H1 (cell line): ENCODE measurements around the gene MAPK1. TPM values are rescaled to one million over a fixed set of nuclear protein-coding genes. Genes with fewer than 3 reads are reported as not detected.
A peak's percentile ranks its signal among the peaks of the same experiment; 100 is the strongest.

Experiments
- CTCF ChIA-PET: fragments of 300-600 bp; sonication (Branson Sonifier 250); formaldehyde crosslinking; loops from one replicate; lab custom pipeline; 2021; ENCODE audit not compliant: partially characterized antibody; lab: Charles Lee
- POLR2A ChIA-PET: fragments of 300-600 bp; sonication (Branson Sonifier 250); formaldehyde crosslinking; loops from one replicate; lab custom pipeline; 2021; ENCODE audit warnings: inconsistent platforms; ENCODE audit not compliant: partially characterized antibody; lab: Charles Lee
- DNase-seq, 2 experiments: peaks; one replicate each; pipeline versions ENCODE4 v3.0.0 to v3.0.0-alpha.2; 2010 to 2022; ENCODE audit warnings: low spot score in 2 of 2, low read depth in 1 of 2, mixed read lengths in 1 of 2
- FAIRE-seq: peaks from 2 replicates; lab custom pipeline; 2011; peaks lifted over from hg19 to GRCh38; lab: Jason Lieb, UNC
- H2AFZ ChIP-seq: 2 replicates; pipeline ENCODE4 v1.8.1; 2012; ENCODE audit warnings: low read length, inconsistent platforms
- H2AK5ac ChIP-seq: 2 replicates; pipeline ENCODE4 v1.6.1; 2013; ENCODE audit warnings: low read depth, low read length
- H2BK120ac ChIP-seq: replicated peaks from 2 replicates; pipeline ENCODE3; 2013; ENCODE audit warnings: low read depth, low read length, inconsistent platforms
- H2BK12ac ChIP-seq: 2 replicates; pipeline ENCODE4 v1.6.1; 2013; ENCODE audit warnings: low read depth, low read length
- H2BK15ac ChIP-seq: 2 replicates; pipeline ENCODE4 v1.6.1; 2013; ENCODE audit warnings: low read length
- H2BK20ac ChIP-seq: 2 replicates; pipeline ENCODE4 v1.6.1; 2013; ENCODE audit warnings: low read length
- H2BK5ac ChIP-seq: 2 replicates; pipeline ENCODE4 v1.6.1; 2013; ENCODE audit warnings: low read depth, low read length
- H3K14ac ChIP-seq: 2 replicates; pipeline ENCODE4 v1.6.1; 2013; ENCODE audit warnings: inconsistent platforms; ENCODE audit not compliant: insufficient read length
- H3K18ac ChIP-seq: 2 replicates; pipeline ENCODE4 v1.6.1; 2013; ENCODE audit warnings: low read length; ENCODE audit errors: extremely low read depth
- H3K23ac ChIP-seq: 2 replicates; pipeline ENCODE4 v1.6.1; 2013; ENCODE audit warnings: inconsistent platforms; ENCODE audit not compliant: insufficient read length
- H3K23me2 ChIP-seq: 2 replicates; pipeline ENCODE4 v1.6.1; 2013; ENCODE audit warnings: low read depth, low read length
- H3K27ac ChIP-seq: 2 replicates; pipeline ENCODE4 v1.6.1; 2011; ENCODE audit warnings: low read depth, low read length, inconsistent platforms
- H3K27me3 ChIP-seq, 4 experiments: replicated peaks in 1 of 4; 1 replicate in 1 of 4; 2 replicates in 3 of 4; pipeline versions ENCODE4 v1.6.1 to v1.8.1; 2011 to 2013; ENCODE audit warnings: low read length in 3 of 4, mild to moderate bottlenecking in 3 of 4, inconsistent platforms in 2 of 4, mixed read lengths in 2 of 4, moderate library complexity in 1 of 4; ENCODE audit not compliant: control insufficient read depth in 3 of 4, insufficient read depth in 3 of 4; ENCODE audit errors: extremely low read depth in 1 of 4
- H3K36me3 ChIP-seq, 4 experiments: 2 replicates each; pipeline versions ENCODE4 v1.6.1 to v1.8.1; 2011 to 2013; ENCODE audit warnings: mild to moderate bottlenecking in 4 of 4, low read length in 3 of 4, moderate library complexity in 2 of 4, control low read depth in 1 of 4, inconsistent platforms in 1 of 4; ENCODE audit not compliant: insufficient read depth in 4 of 4, control insufficient read depth in 2 of 4
- H3K4ac ChIP-seq: replicated peaks from 2 replicates; pipeline ENCODE3; 2013; ENCODE audit warnings: low read length, low read depth, mixed read lengths, inconsistent platforms; ENCODE audit not compliant: insufficient read length
- H3K4me1 ChIP-seq, 4 experiments: replicated peaks in 1 of 4; 1 replicate in 1 of 4; 2 replicates in 3 of 4; pipeline versions ENCODE4 v1.6.1 to v1.8.1; 2011 to 2013; ENCODE audit warnings: low read length in 3 of 4, inconsistent platforms in 2 of 4, mixed read lengths in 1 of 4; ENCODE audit not compliant: insufficient read depth in 4 of 4, control insufficient read depth in 3 of 4
- H3K4me2 ChIP-seq, 2 experiments: 2 replicates each; pipeline versions ENCODE4 v1.6.1 to v1.8.1; 2011 to 2013; ENCODE audit warnings: low read depth in 2 of 2, low read length in 2 of 2, control low read depth in 1 of 2, inconsistent platforms in 1 of 2, mild to moderate bottlenecking in 1 of 2; ENCODE audit not compliant: insufficient read depth in 1 of 2
- H3K4me3 ChIP-seq, 4 experiments: fragments of 200-600, 300-600 bp in 1 of 4; sonication (generic), shearing (Covaris generic), sonication (Bioruptor Twin) in 1 of 4; 2 replicates each; pipeline versions ENCODE4 v1.5.1 to v1.8.1; 2011 to 2016; ENCODE audit warnings: low read length in 4 of 4, low read depth in 3 of 4, control low read depth in 2 of 4, inconsistent platforms in 2 of 4, mild to moderate bottlenecking in 2 of 4, mixed read lengths in 1 of 4, moderate library complexity in 1 of 4; ENCODE audit not compliant: insufficient read depth in 2 of 4; ENCODE audit errors: extremely low read depth in 1 of 4
- H3K56ac ChIP-seq: replicated peaks from 2 replicates; pipeline ENCODE3; 2013; ENCODE audit warnings: low read depth, mild to moderate bottlenecking, mixed read lengths, low read length, inconsistent platforms; ENCODE audit not compliant: insufficient read length
- H3K79me1 ChIP-seq: 2 replicates; pipeline ENCODE4 v1.6.1; 2013; ENCODE audit warnings: low read depth, low read length, control low read depth
- H3K79me2 ChIP-seq, 2 experiments: 2 replicates each; pipeline versions ENCODE4 v1.6.1 to v1.8.1; 2012 to 2013; ENCODE audit warnings: low read length in 2 of 2, mild to moderate bottlenecking in 2 of 2, inconsistent platforms in 1 of 2; ENCODE audit not compliant: insufficient read depth in 2 of 2, control insufficient read depth in 1 of 2
- H3K9ac ChIP-seq, 4 experiments: replicated peaks in 1 of 4; 1 replicate in 1 of 4; 2 replicates in 3 of 4; pipeline versions ENCODE4 v1.6.1 to v1.8.1; 2011 to 2013; ENCODE audit warnings: low read depth in 3 of 4, low read length in 3 of 4, control low read depth in 2 of 4, mild to moderate bottlenecking in 2 of 4, moderate library complexity in 2 of 4, inconsistent platforms in 1 of 4; ENCODE audit errors: extremely low read depth in 1 of 4
- H3K9me3 ChIP-seq, 2 experiments: 2 replicates each; pipeline versions ENCODE4 v1.6.1 to v1.8.1; 2012 to 2013; ENCODE audit warnings: mild to moderate bottlenecking in 2 of 2, moderate library complexity in 2 of 2, control low read depth in 1 of 2, inconsistent platforms in 1 of 2, low read depth in 1 of 2, low read length in 1 of 2, mixed read lengths in 1 of 2; ENCODE audit not compliant: insufficient read depth in 2 of 2
- H4K20me1 ChIP-seq, 2 experiments: replicated peaks in 1 of 2; 2 replicates each; pipeline versions ENCODE3 to v1.8.1; 2011 to 2013; ENCODE audit warnings: inconsistent platforms in 2 of 2, low read length in 2 of 2, mild to moderate bottlenecking in 1 of 2; ENCODE audit not compliant: insufficient read depth in 2 of 2, control insufficient read depth in 1 of 2
- H4K5ac ChIP-seq: 2 replicates; pipeline ENCODE4 v1.6.1; 2013; ENCODE audit warnings: low read length, low read depth, mixed read lengths, inconsistent platforms; ENCODE audit not compliant: insufficient read length
- H4K8ac ChIP-seq: 2 replicates; pipeline ENCODE4 v1.8.0; 2013; ENCODE audit warnings: mild to moderate bottlenecking, moderate library complexity, low read length, inconsistent platforms; ENCODE audit not compliant: insufficient read depth; ENCODE audit errors: extremely low read depth
- H4K91ac ChIP-seq: replicated peaks from 2 replicates; pipeline ENCODE3; 2013; ENCODE audit warnings: low read length, mixed read lengths, inconsistent platforms; ENCODE audit not compliant: insufficient read length
- BRCA1 ChIP-seq: IDR thresholded peaks from 2 replicates; pipeline ENCODE4 v1.6.1; 2012; ENCODE audit warnings: low read depth, low read length, improper control_type of control experiment
- SP1 ChIP-seq: IDR thresholded peaks from 2 replicates; pipeline ENCODE4 v1.6.1; 2011; ENCODE audit warnings: low read depth, low read length
- TAF1 ChIP-seq: IDR thresholded peaks from 2 replicates; pipeline ENCODE4 v1.6.1; 2011; ENCODE audit warnings: mild to moderate bottlenecking, low read depth, low read length
- TEAD4 ChIP-seq: IDR thresholded peaks from 2 replicates; pipeline ENCODE4 v1.6.1; 2012; ENCODE audit warnings: low read depth, low read length, inconsistent platforms, mixed read lengths
- WGBS, 2 experiments: shearing (Covaris generic) in 1 of 2; methylation state at CpG; one replicate each; pipeline versions ENCODE4 v1.1.6 to v1.1.7; 2013 to 2015; ENCODE audit warnings: low lambda C conversion rate in 2 of 2, mixed read lengths in 2 of 2, inconsistent platforms in 1 of 2, low coverage in 1 of 2, missing lambda C conversion rate in 1 of 2; ENCODE audit not compliant: insufficient replicate concordance in 2 of 2, insufficient coverage in 1 of 2, insufficient read length in 1 of 2; ENCODE audit errors: extremely low coverage in 1 of 2, missing lambda C conversion rate in 1 of 2; 5-methylcytosine and 5-hydroxymethylcytosine counted together
- polyA plus RNA-seq, 7 experiments: library from polyadenylated mRNA; depleted of rRNA in 3 of 7; stranded (reverse) in 5 of 7; unstranded in 2 of 7; fragments of >200 nt in 5 of 7; fragments of 200-250 nt in 2 of 7; gene quantifications; 1 replicate in 5 of 7; 2 replicates in 1 of 7; 4 replicates in 1 of 7; pipeline versions ENCODE4 v1.2.1 to v1.2.3, GENCODE V29; 2011 to 2013; ENCODE audit warnings: missing spikeins in 2 of 7, mixed read lengths in 2 of 7
- total RNA-seq: library from RNA; stranded (reverse); fragmentation: NEBNext Ultra II Directional; extraction: Animal tissue kit (Norgen Biotek cat#: 25700); gene quantifications from 2 replicates; pipeline ENCODE4 v1.2.1, GENCODE V29; 2021

Gene MAPK1
- total and polyA plus RNA-seq, 2 of the 8 experiments (the other 6 are each of a cell fraction or from before 2014, with no cell fraction given): 28.1 to 101 TPM

DNA sequence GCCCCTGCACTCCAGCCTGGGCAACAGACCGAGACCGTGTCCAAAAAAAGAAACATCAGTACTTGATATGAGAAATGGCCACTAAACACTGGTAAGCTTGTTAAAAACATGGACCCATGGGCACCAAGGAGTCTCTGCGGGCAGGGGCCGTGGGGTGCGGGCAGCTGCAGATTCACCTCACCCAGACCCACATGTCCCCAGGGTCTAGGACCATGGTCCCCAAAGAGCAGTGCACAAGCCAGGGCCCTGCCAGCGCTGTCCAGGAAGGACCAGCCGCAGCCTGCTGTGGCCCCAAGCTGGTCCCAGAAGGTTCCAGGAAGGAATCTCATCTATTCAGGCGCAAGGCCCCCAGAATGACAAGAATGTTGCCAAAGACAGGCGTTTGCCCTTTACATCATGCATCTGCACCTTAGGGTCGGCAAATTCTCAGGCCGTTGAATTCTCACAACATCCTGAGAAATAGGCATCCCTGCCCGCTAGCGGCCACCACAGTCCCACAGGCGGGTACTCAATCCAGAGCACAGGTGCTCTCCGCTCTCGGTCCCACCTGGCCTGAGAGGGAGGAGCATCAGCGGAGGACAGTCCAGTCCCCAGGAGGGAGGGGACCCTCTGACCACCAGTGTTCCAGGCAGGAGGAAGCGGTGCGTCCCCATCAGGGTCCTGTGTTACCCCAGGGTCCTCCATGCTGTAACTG, 141.3 kb downstream of the MAPK1 start:
- Histone ChIP-seq H2BK20ac (no peak overlapping the region), H2BK120ac (no peak overlapping the region), H3K4me3 (no peak overlapping the region), H2AFZ (no peak overlapping the region), H3K23me2 (no peaks in the 10 kb centered on the region), H4K5ac (no peak overlapping the region), H3K23ac (no peak overlapping the region), H3K79me2 (no peaks in the 10 kb centered on the region), H3K9me3 (no peaks in the 10 kb centered on the region), H3K36me3 (no peaks in the 10 kb centered on the region), H3K79me1 (no peaks in the 10 kb centered on the region), H2BK5ac (peak overlapping the region; percentile 31; the same call in 1 of the 2 replicates), H3K56ac (no peak overlapping the region), H3K14ac (no peak overlapping the region), H3K4me1 (peaks cover 3 to 5% (median 4%) of the 10 kb centered on the region in 4 experiments; a peak in 6 of 7 replicates), H2BK12ac (peak overlapping the region; percentile 50; the same call in 1 of the 2 replicates), H3K18ac (0 out of 2 replicates have a peak overlapping the region, but pooled peaks have one; percentile 7), H3K9ac (no peak overlapping the region), H2BK15ac (no peak overlapping the region), H2AK5ac (0 out of 2 replicates have a peak overlapping the region, but pooled peaks have one; percentile 42), H3K4me2 (0 out of 4 replicates have a peak overlapping the region, but pooled peaks of 1 of the 2 experiments have one; percentile 19), H3K27ac (no peak overlapping the region), H4K20me1 (peaks cover 10% of the 10 kb centered on the region in 2 experiments), H3K4ac (no peak overlapping the region), H4K91ac (no peak overlapping the region), H3K27me3 (no peaks in the 10 kb centered on the region), H4K8ac (peak overlapping the region; percentile 11)
- 84% methylated on average over 19 of the region's 19 CpGs; no CpG with 5 or more reads in 1 of the 2 experiments for WGBS, 2 experiments
- POLR2A ChIA-PET: interaction anchor here (0.7 to 1.9 kb wide), 5 partner anchors 10 to 187 kb away, joined by 3 to 10 read pairs (median 4); partner anchors contain the start of genes PPIL2 and YPEL1
- CTCF ChIA-PET: interaction anchor here (0.8 to 5.8 kb wide), 9 partner anchors 8 to 199 kb away, joined by 3 to 45 read pairs (median 4); no protein-coding TSS in a partner anchor
- DNase-seq (no peak), FAIRE-seq (no peak)
- TF ChIP-seq TAF1 (0 out of 2 replicates have a peak, but pooled peaks have one; percentile 10), BRCA1 (no peak), SP1 (0 out of 2 replicates have a peak, but pooled peaks have one; percentile 23), TEAD4 (peak; percentile 78)
